ENCODE data around the gene BAZ2B. TPM values are rescaled to one million over a fixed set of nuclear protein-coding genes. Genes with fewer than 3 reads are reported as not detected.

BAZ2B gene
- polyA plus RNA-seq, 1 donor from 2014 or later = 150 TPM

- Histone ChIP-seq H4K20me1 (ENCODE audit: insufficient read depth) (no peaks in the 10 kb centered on the region), H3K9ac (ENCODE audit: low read length) (no peak overlapping the region), H3K27me3 (ENCODE audit: insufficient read depth, low read depth, low read length) (no peaks in the 10 kb centered on the region), H3K4me3 (ENCODE audit: low read length) (no peak overlapping the region), H2AFZ (ENCODE audit: low read depth, low read length) (no peak overlapping the region), H3K4me2 (ENCODE audit: low read length) (no peak overlapping the region), H3K27ac (ENCODE audit: low read length) (no peak overlapping the region), H3K9me2 (ENCODE audit: insufficient read depth, low read length) (no peaks in the 10 kb centered on the region), H3K79me2 (replicated peaks; ENCODE audit: insufficient read depth, low read length) (peaks cover 11% of the 10 kb centered on the region), H3K36me3 (ENCODE audit: insufficient read depth, low read length) (peaks cover 13% of the 10 kb centered on the region), H3K9me3 (ENCODE audit: low read length) (no peaks in the 10 kb centered on the region), H3F3A (ENCODE audit: insufficient read depth, low read length, poor library complexity, severe bottlenecking) (no peaks in the 10 kb centered on the region)
- TF ChIP-seq POLR2AphosphoS5 (IDR thresholded peaks at IDR 0.05) (no peak), SMC3 (conservative IDR thresholded peaks at IDR 0.05; ENCODE audit: poor library complexity) (no peak), MXI1 (conservative IDR thresholded peaks at IDR 0.05; ENCODE audit: poor library complexity, severe bottlenecking) (no peak), CTCF (IDR thresholded peaks at IDR 0.05; ENCODE audit: poor library complexity, severe bottlenecking) (no peak), EZH2 (IDR thresholded peaks at IDR 0.05; ENCODE audit: borderline replicate concordance, insufficient read depth, low read length, poor library complexity, severe bottlenecking) (no peak), RAD21 (conservative IDR thresholded peaks at IDR 0.05) (no peak), REST (IDR thresholded peaks at IDR 0.05; ENCODE audit: borderline replicate concordance) (no peak), TAF1 (IDR thresholded peaks at IDR 0.05; ENCODE audit: low read depth) (no peak), EP300 (conservative IDR thresholded peaks at IDR 0.05; ENCODE audit: poor library complexity, severe bottlenecking) (no peak)
Measured at GRCh38 chr2:159476329-159476728, 140.0 kb downstream of the BAZ2B start.

- Histone ChIP-seq H3K9me3 (ENCODE audit: low read length) (no peaks in the 10 kb centered on the region), H3K36me3 (ENCODE audit: insufficient read depth, low read length) (peaks cover 13% of the 10 kb centered on the region), H2AFZ (ENCODE audit: low read depth, low read length) (no peak overlapping the region), H3K4me3 (ENCODE audit: low read length) (no peak overlapping the region), H3K27me3 (ENCODE audit: insufficient read depth, low read depth, low read length) (no peaks in the 10 kb centered on the region), H4K20me1 (ENCODE audit: insufficient read depth) (no peaks in the 10 kb centered on the region), H3K4me2 (ENCODE audit: low read length) (no peak overlapping the region), H3F3A (ENCODE audit: insufficient read depth, low read length, poor library complexity, severe bottlenecking) (no peaks in the 10 kb centered on the region), H3K9me2 (ENCODE audit: insufficient read depth, low read length) (no peaks in the 10 kb centered on the region), H3K27ac (ENCODE audit: low read length) (no peak overlapping the region), H3K9ac (ENCODE audit: low read length) (no peak overlapping the region), H3K79me2 (replicated peaks; ENCODE audit: insufficient read depth, low read length) (peaks cover 11% of the 10 kb centered on the region)
- TF ChIP-seq POLR2AphosphoS5 (IDR thresholded peaks at IDR 0.05) (no peak), MXI1 (conservative IDR thresholded peaks at IDR 0.05; ENCODE audit: poor library complexity, severe bottlenecking) (no peak), SMC3 (conservative IDR thresholded peaks at IDR 0.05; ENCODE audit: poor library complexity) (no peak), EP300 (conservative IDR thresholded peaks at IDR 0.05; ENCODE audit: poor library complexity, severe bottlenecking) (no peak), TAF1 (IDR thresholded peaks at IDR 0.05; ENCODE audit: low read depth) (no peak), RAD21 (conservative IDR thresholded peaks at IDR 0.05) (no peak), REST (IDR thresholded peaks at IDR 0.05; ENCODE audit: borderline replicate concordance) (no peak), CTCF (IDR thresholded peaks at IDR 0.05; ENCODE audit: poor library complexity, severe bottlenecking) (no peak), EZH2 (IDR thresholded peaks at IDR 0.05; ENCODE audit: borderline replicate concordance, insufficient read depth, low read length, poor library complexity, severe bottlenecking) (no peak)
Measured at GRCh38 chr2:159475793-159476192, 140.6 kb downstream of the BAZ2B start.
